ENCODE measurements around the gene GALNTL6.

Gene GALNTL6

GRCh38 chr4:172688534-172688933 lies 875.3 kb downstream of the GALNTL6 start:
- TF ChIP-seq CTCF (IDR thresholded peaks at IDR 0.05; ENCODE audit: insufficient read depth, low read length, poor library complexity, severe bottlenecking): no peak
- DNase-seq (ENCODE audit: extremely low read depth, insufficient read length): no peak
- H3K36me3 ChIP-seq (ENCODE audit: control insufficient read depth, insufficient read depth, low read length): no peaks in the 10 kb centered on the region
- H3K27me3 ChIP-seq (replicated peaks; ENCODE audit: control insufficient read depth, insufficient read depth, low read length): no peaks in the 10 kb centered on the region
- H3K4me3 ChIP-seq (replicated peaks; ENCODE audit: low read depth, low read length): no peak overlapping the region

GRCh38 chr4:172691552-172691951 lies 878.3 kb downstream of the GALNTL6 start:
- Histone ChIP-seq H3K27me3 (replicated peaks; ENCODE audit: control insufficient read depth, insufficient read depth, low read length) (no peaks in the 10 kb centered on the region), H3K4me3 (replicated peaks; ENCODE audit: low read depth, low read length) (no peak overlapping the region), H3K36me3 (ENCODE audit: control insufficient read depth, insufficient read depth, low read length) (no peaks in the 10 kb centered on the region)
- TF ChIP-seq CTCF (IDR thresholded peaks at IDR 0.05; ENCODE audit: insufficient read depth, low read length, poor library complexity, severe bottlenecking): no peak
- no peak for DNase-seq (ENCODE audit: extremely low read depth, insufficient read length)

- no peaks in the 10 kb centered on the region for H3K27me3 ChIP-seq (replicated peaks; ENCODE audit: control insufficient read depth, insufficient read depth, low read length)
- no peaks in the 10 kb centered on the region for H3K36me3 ChIP-seq (ENCODE audit: control insufficient read depth, insufficient read depth, low read length)
- H3K4me3 ChIP-seq (replicated peaks; ENCODE audit: low read depth, low read length): no peak overlapping the region
- no peak for DNase-seq (ENCODE audit: extremely low read depth, insufficient read length)
- TF ChIP-seq CTCF (IDR thresholded peaks at IDR 0.05; ENCODE audit: insufficient read depth, low read length, poor library complexity, severe bottlenecking): no peak
Measured at GRCh38 chr4:172692701-172693100, 879.5 kb downstream of the GALNTL6 start.

- Histone ChIP-seq H3K36me3 (ENCODE audit: control insufficient read depth, insufficient read depth, low read length) (no peaks in the 10 kb centered on the region), H3K4me3 (replicated peaks; ENCODE audit: low read depth, low read length) (no peak overlapping the region), H3K27me3 (replicated peaks; ENCODE audit: control insufficient read depth, insufficient read depth, low read length) (no peaks in the 10 kb centered on the region)
- TF ChIP-seq CTCF (IDR thresholded peaks at IDR 0.05; ENCODE audit: insufficient read depth, low read length, poor library complexity, severe bottlenecking): no peak
- DNase-seq (ENCODE audit: extremely low read depth, insufficient read length): no peak
Measured at GRCh38 chr4:172698256-172698655, 885.1 kb downstream of the GALNTL6 start.

- DNase-seq (ENCODE audit: extremely low read depth, insufficient read length): no peak
- H3K36me3 ChIP-seq (ENCODE audit: control insufficient read depth, insufficient read depth, low read length): no peaks in the 10 kb centered on the region
- no peak overlapping the region for H3K4me3 ChIP-seq (replicated peaks; ENCODE audit: low read depth, low read length)
- no peaks in the 10 kb centered on the region for H3K27me3 ChIP-seq (replicated peaks; ENCODE audit: control insufficient read depth, insufficient read depth, low read length)
- no peak for TF ChIP-seq CTCF (IDR thresholded peaks at IDR 0.05; ENCODE audit: insufficient read depth, low read length, poor library complexity, severe bottlenecking)
Measured at GRCh38 chr4:172705565-172705964, 892.4 kb downstream of the GALNTL6 start.

- no peak for TF ChIP-seq CTCF (IDR thresholded peaks at IDR 0.05; ENCODE audit: insufficient read depth, low read length, poor library complexity, severe bottlenecking)
- no peak for DNase-seq (ENCODE audit: extremely low read depth, insufficient read length)
- Histone ChIP-seq H3K36me3 (ENCODE audit: control insufficient read depth, insufficient read depth, low read length) (no peaks in the 10 kb centered on the region), H3K4me3 (replicated peaks; ENCODE audit: low read depth, low read length) (no peak overlapping the region), H3K27me3 (replicated peaks; ENCODE audit: control insufficient read depth, insufficient read depth, low read length) (no peaks in the 10 kb centered on the region)
Measured at GRCh38 chr4:172706000-172706399, 892.8 kb downstream of the GALNTL6 start.
